ENCODE results near the gene IGF2R.

GRCh38 chr6:160139420-160139851, 170.6 kb downstream of the IGF2R start:
- no peak for TF ChIP-seq POLR2A (IDR thresholded peaks at IDR 0.05)
- no peak for TF ChIP-seq CTCF (IDR thresholded peaks at IDR 0.05)
- no peak for TF ChIP-seq POLR2AphosphoS5 (IDR thresholded peaks at IDR 0.05)

Measured in breast epithelium (tissue), 3 donors.